GM19324 (cell line): ENCODE data around the gene BCL7A.

Source experiments
- ATAC-seq: cut with Tn5 transposase; IDR thresholded peaks from one replicate; pipeline ENCODE4 v1.9.1; 2021; ENCODE audit warnings: mild to moderate bottlenecking, moderate library complexity; ENCODE audit not compliant: unreplicated experiment, low FRiP score

BCL7A gene

GRCh38 chr12:121996945-121997612, 24.6 kb upstream of the BCL7A start:
- ATAC-seq = no peak

- no peak for ATAC-seq
Measured at GRCh38 chr12:122001466-122002209, 20.0 kb upstream of the BCL7A start.

- ATAC-seq = no peak
Measured at GRCh38 chr12:122003651-122004611, 17.8 kb upstream of the BCL7A start.

GRCh38 chr12:122004633-122005071, 17.0 kb upstream of the BCL7A start:
- ATAC-seq = no peak

GRCh38 chr12:122005252-122005776, 16.4 kb upstream of the BCL7A start:
- no peak for ATAC-seq

GRCh38 chr12:122006186-122006926, 15.3 kb upstream of the BCL7A start:
- no peak for ATAC-seq

GRCh38 chr12:122009741-122010140, 11.9 kb upstream of the BCL7A start:
- ATAC-seq = no peak

- ATAC-seq = no peak
Measured at GRCh38 chr12:122012184-122012583, 9.5 kb upstream of the BCL7A start.

GRCh38 chr12:122013136-122013535, 8.5 kb upstream of the BCL7A start:
- ATAC-seq = no peak

- ATAC-seq = no peak
Measured at GRCh38 chr12:122013791-122014590, 7.7 kb upstream of the BCL7A start.

- ATAC-seq = no peak
Measured at GRCh38 chr12:122014781-122015180, 6.9 kb upstream of the BCL7A start.

GRCh38 chr12:122018457-122018856, 3.2 kb upstream of the BCL7A start:
- ATAC-seq = no peak

GRCh38 chr12:122018937-122019336, 2.7 kb upstream of the BCL7A start:
- no peak for ATAC-seq

- no peak for ATAC-seq
Measured at GRCh38 chr12:122020795-122021192, 890 bp upstream of the BCL7A start.

- no peak for ATAC-seq
Measured at GRCh38 chr12:122021193-122021821, 377 bp upstream of the BCL7A start.

GRCh38 chr12:122022393-122023338, 982 bp downstream of the BCL7A start:
- no peak for ATAC-seq

- ATAC-seq = no peak
Measured at GRCh38 chr12:122023339-122024131, 1.9 kb downstream of the BCL7A start.
